ENCODE data around the gene RINT1.
"Not testable (repeated sequence)": the region's sequence is repeated elsewhere in the genome, so short reads cannot be mapped to it uniquely, and the experiment has no call there.

Gene RINT1

DNA sequence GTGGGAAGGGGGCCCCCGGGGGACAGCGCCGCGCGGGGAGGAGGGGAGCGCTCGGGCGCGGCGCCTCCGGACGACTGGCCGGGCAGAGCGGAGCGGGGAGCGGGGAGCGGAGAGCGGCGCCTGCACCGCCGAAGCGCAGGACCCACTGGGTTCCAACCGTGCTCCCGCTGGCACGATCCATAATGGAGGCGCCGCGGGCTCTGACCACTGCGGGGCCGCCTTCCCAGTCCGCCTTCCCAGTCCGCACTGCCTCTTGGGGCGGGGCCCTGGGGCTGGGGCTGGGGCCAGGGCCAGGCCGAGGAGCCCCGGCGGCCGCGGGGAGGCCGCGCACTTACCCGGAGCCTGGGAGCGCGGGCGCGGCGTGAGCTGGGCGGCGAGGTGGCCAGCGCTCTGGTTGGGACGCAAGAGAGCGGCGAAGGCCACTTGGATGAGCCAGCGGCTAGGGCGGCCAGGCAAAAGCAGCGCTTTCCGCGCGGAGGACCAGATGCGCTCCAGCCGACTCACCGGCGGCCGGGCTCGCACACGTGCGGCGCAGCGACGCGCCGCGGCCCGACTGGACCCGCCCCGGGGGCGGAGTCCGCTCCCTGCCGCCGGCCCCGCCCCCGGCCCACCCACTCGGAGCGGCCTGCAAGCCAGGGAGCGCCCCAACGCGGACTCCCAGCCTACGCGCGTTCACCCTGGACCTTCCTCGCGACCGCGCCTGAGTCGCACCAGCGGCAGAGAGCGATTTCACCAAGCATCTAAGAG is 10.1 kb upstream of the RINT1 start, which contains the start of gene PUS7:
TSS of gene PUS7 (minus strand) at position 555 of the 747 bp plus-strand sequence. CDS start 13,759 bp downstream, outside the sequence.
- DNase-seq (ENCODE audit: low read depth), result peak; percentile 57
- TF ChIP-seq, protein P1, sequence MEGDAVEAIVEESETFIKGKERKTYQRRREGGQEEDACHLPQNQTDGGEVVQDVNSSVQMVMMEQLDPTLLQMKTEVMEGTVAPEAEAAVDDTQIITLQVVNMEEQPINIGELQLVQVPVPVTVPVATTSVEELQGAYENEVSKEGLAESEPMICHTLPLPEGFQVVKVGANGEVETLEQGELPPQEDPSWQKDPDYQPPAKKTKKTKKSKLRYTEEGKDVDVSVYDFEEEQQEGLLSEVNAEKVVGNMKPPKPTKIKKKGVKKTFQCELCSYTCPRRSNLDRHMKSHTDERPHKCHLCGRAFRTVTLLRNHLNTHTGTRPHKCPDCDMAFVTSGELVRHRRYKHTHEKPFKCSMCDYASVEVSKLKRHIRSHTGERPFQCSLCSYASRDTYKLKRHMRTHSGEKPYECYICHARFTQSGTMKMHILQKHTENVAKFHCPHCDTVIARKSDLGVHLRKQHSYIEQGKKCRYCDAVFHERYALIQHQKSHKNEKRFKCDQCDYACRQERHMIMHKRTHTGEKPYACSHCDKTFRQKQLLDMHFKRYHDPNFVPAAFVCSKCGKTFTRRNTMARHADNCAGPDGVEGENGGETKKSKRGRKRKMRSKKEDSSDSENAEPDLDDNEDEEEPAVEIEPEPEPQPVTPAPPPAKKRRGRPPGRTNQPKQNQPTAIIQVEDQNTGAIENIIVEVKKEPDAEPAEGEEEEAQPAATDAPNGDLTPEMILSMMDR (IDR thresholded peaks at IDR 0.05; ENCODE audit: low read depth, low read length, missing control alignments), result no peak
- peak within 1 kb of the TSS; percentile 97 for H3K4me3 ChIP-seq (ENCODE audit: low read depth, low read length)

DNA sequence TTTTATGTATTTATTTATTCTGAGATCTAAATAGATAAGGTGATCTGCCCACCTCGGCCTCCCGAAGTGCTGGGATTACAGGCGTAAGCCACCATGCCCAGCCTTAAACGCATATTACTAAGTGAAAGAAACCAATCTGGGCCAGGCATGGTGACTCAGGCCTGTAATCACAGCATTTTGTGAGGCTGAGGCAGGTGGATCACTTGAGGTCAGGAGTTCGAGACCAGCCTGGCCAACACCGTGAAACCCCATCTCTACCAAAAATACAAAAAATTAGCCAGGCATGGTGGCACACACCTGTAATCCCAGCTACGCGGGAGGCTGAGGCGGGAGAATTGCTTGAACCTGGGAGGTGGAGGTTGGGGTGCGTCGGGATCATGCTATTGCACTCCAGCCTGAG is 7.6 kb upstream of the RINT1 start:
- not testable (repeated sequence) for DNase-seq (ENCODE audit: low read depth); H3K4me3 ChIP-seq (ENCODE audit: low read depth, low read length)

DNA sequence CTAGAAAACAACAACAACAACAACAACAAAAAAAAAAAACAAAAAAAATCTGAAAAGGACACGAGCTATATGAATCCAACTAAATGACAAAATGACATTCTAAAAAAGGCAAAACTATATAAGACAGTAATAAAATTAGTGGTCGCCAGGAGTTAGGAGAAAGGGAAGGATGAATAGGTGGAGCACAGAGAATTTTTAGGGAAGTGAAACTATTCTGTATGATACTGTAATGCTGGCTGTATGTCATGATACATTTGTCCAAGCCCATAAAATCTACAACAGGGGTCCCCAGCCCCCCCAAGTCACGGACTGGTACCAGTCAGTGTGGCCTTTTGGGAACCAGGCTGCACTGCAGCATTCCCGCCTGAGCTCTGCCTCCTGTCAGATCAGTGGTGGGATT is 7.2 kb upstream of the RINT1 start:
- DNase-seq (ENCODE audit: low read depth), result no peak
- TF ChIP-seq, protein P1 (IDR thresholded peaks at IDR 0.05; ENCODE audit: low read depth, low read length, missing control alignments), result no peak
- no peak overlapping the region for H3K4me3 ChIP-seq (ENCODE audit: low read depth, low read length)

DNA sequence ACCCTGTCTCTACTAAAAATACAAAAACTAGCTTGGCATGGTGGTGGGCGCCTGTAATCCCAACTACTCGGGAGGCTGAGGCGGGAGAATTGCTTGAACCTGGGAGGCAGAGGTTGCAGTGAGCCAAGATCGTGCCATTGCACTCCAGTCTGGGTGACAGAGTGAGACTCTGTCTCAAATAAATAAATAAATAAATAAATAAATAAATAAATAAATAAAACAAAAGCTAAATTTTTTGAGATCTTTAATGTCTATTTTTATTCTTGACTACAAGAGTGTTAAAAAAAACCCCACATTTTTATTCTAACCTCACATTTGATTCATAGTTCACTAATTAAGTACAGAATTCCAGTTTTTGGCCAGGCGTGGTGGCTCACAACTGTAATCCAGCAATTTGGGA is 4.3 kb upstream of the RINT1 start:
- not testable (repeated sequence) for DNase-seq (ENCODE audit: low read depth); H3K4me3 ChIP-seq (ENCODE audit: low read depth, low read length)

DNA sequence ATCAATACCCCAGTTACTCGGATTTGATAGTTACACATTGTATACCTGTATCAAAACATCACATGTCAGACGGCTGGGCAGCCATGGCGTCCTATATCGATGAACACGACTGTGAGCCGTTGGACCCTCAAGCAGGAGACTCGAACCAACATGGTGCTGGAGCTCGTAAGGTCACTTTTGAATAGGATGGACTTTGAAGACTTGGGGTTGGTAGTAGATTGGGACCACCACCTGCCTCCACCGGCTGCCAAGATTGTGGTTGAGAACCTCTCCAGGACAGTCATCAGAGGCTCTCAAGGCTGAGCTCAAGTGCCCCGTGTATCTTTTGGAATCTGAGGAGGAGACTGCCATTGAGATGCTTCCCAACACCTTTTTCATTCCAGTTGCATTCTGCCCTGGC is 1.9 kb upstream of the RINT1 start:
- no peak for DNase-seq (ENCODE audit: low read depth)
- no peak overlapping the region for H3K4me3 ChIP-seq (ENCODE audit: low read depth, low read length)
- TF ChIP-seq, protein P1 (IDR thresholded peaks at IDR 0.05; ENCODE audit: low read depth, low read length, missing control alignments), result no peak

DNA sequence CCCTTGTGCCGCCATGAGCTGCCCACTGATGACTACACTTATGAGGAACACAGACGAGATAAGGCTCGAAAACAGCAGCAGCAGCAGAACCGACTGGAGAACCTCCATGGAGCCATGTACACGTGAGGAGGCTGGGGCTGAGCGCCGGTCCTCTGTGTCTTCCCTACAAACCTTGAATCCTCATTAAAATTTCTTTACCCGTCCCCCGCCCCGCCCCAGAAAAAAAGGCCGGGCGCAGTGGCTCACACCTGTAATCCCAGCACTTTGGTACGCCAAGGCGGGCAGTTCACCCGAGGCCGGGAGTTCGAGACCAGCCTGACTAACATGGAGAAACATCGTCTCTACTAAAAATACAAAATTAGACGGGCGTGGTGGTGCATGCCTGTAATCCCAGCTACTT is 1.5 kb upstream of the RINT1 start:
- H3K4me3 ChIP-seq (ENCODE audit: low read depth, low read length), result no peak overlapping the region
- no peak for DNase-seq (ENCODE audit: low read depth)
- TF ChIP-seq, protein P1 (IDR thresholded peaks at IDR 0.05; ENCODE audit: low read depth, low read length, missing control alignments), result no peak

DNA sequence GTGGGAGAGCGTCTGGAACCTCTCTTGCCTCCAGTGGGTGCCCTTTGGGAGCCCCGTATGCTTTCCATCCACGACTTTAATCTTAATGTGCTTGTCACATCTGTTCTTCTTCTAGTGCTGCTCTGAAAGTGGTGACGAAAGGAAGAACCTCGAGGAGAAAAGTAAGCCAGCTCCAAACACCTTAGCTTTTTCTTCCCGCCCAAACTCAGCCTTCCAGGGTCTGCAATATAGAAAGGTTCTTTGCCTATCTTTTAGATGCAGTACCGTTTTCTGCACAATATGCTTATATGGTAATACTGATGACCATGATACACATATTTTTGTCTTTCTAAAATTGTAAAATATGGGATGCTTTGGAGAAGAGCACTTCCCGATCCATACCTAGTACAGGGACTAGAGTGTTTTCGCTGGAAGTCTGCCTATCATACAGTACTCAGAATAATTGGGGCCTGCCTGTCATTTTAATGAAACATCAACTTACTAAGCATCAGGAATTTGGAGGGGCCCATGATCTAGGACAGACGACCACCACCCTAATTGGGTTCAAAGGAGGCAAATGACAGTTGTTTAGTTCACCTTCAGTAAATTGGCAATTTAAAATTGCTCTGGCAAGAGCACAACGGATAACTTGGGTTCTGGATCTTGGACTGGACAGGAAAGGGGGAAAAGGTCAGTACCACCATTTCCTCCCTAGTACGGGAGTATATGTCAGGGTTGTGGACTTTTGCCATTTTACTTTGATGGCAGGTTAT is 884 bp downstream of the RINT1 start:
- peak overlapping the region; percentile 68 for H3K4me3 ChIP-seq (ENCODE audit: low read depth, low read length)
- no peak for DNase-seq (ENCODE audit: low read depth)
- TF ChIP-seq, protein P1 (IDR thresholded peaks at IDR 0.05; ENCODE audit: low read depth, low read length, missing control alignments), result no peak

DNA sequence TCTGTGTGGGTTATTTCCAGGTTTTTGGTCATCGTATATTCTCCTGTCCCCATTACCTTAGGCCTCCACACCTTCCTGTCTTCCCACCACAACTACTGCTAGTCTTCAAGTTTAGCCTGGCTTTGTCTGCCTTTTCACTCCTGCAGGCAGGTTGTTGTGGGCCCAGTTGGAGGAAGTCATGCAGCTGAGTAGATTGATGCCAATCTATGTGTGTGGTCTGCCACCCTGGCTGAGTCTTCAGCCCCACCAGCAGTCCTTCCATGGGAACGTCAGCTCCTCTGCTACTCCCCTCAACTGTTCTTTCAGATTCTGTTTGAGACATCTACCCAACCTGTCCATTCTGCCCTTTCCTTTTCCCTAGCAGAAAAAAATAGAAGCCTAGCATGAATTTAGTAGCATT is 6.3 kb downstream of the RINT1 start:
- no peak overlapping the region for H3K4me3 ChIP-seq (ENCODE audit: low read depth, low read length)
- TF ChIP-seq, protein P1 (IDR thresholded peaks at IDR 0.05; ENCODE audit: low read depth, low read length, missing control alignments), result no peak
- no peak for DNase-seq (ENCODE audit: low read depth)
